IPS-15b (cell line): ENCODE results near the gene SNCG.

Experiments
- H3K27me3 ChIP-seq: one replicate; pipeline ENCODE4 v1.6.1; 2013; ENCODE audit warnings: low read length; ENCODE audit not compliant: control insufficient read depth, insufficient read depth
- H3K36me3 ChIP-seq: one replicate; pipeline ENCODE4 v1.6.1; 2013; ENCODE audit warnings: low read length; ENCODE audit not compliant: control insufficient read depth, insufficient read depth
- H3K4me1 ChIP-seq: one replicate; pipeline ENCODE4 v1.6.1; 2013; ENCODE audit warnings: mild to moderate bottlenecking, low read length; ENCODE audit not compliant: control insufficient read depth, insufficient read depth
- H3K4me3 ChIP-seq: one replicate; pipeline ENCODE4 v1.5.1; 2013; ENCODE audit warnings: low read depth, low read length
- H3K9ac ChIP-seq: one replicate; pipeline ENCODE4 v1.6.1; 2013; ENCODE audit warnings: low read depth, mild to moderate bottlenecking, low read length
- H3K9me3 ChIP-seq: one replicate; pipeline ENCODE4 v1.6.1; 2013; ENCODE audit warnings: mild to moderate bottlenecking, low read length; ENCODE audit not compliant: control insufficient read depth, insufficient read depth

Gene SNCG

GRCh38 chr10:86964061-86964846, 5.9 kb downstream of the SNCG start:
- no peaks in the 10 kb centered on the region for H3K27me3 ChIP-seq

GRCh38 chr10:86964847-86965190, 6.4 kb downstream of the SNCG start:
- H3K4me3 ChIP-seq: no peak overlapping the region
- H3K4me1 ChIP-seq: peaks cover 14% of the 10 kb centered on the region
- H3K36me3 ChIP-seq: no peaks in the 10 kb centered on the region
- no peaks in the 10 kb centered on the region for H3K27me3 ChIP-seq
- no peaks in the 10 kb centered on the region for H3K9me3 ChIP-seq
- no peak overlapping the region for H3K9ac ChIP-seq

More at GRCh38 chr10:86964061-86964846, 5.9 kb downstream of the SNCG start:
- Histone ChIP-seq H3K36me3 (no peaks in the 10 kb centered on the region), H3K4me3 (no peak overlapping the region), H3K9ac (no peak overlapping the region), H3K4me1 (peaks cover 11% of the 10 kb centered on the region), H3K9me3 (no peaks in the 10 kb centered on the region)

GRCh38 chr10:86965986-86966654, 7.7 kb downstream of the SNCG start:
- Histone ChIP-seq H3K36me3 (no peaks in the 10 kb centered on the region), H3K4me1 (peaks cover 12% of the 10 kb centered on the region), H3K27me3 (no peaks in the 10 kb centered on the region), H3K9me3 (no peaks in the 10 kb centered on the region), H3K4me3 (no peak overlapping the region), H3K9ac (no peak overlapping the region)

GRCh38 chr10:86967481-86967941, 9.1 kb downstream of the SNCG start:
- H3K36me3 ChIP-seq: no peaks in the 10 kb centered on the region
- H3K9ac ChIP-seq: peak overlapping the region; percentile 37
- H3K27me3 ChIP-seq: peaks cover 6% of the 10 kb centered on the region
- H3K4me1 ChIP-seq: peaks cover 12% of the 10 kb centered on the region
- no peak overlapping the region for H3K4me3 ChIP-seq
- H3K9me3 ChIP-seq: no peaks in the 10 kb centered on the region

- Histone ChIP-seq H3K27me3 (peaks cover 15% of the 10 kb centered on the region), H3K4me1 (peaks cover 13% of the 10 kb centered on the region), H3K4me3 (no peak within 1 kb of the TSS), H3K9ac (peak within 1 kb of the TSS; percentile 37), H3K9me3 (no peaks in the 10 kb centered on the region), H3K36me3 (no peaks in the 10 kb centered on the region)
Observed at GRCh38 chr10:86968271-86968993, 10.0 kb downstream of the SNCG start, which contains the start of gene ADIRF. Gene ADIRF (plus strand): TSS chr10:86968482. CDS start chr10:86968545, 63 bp downstream.

- no peak overlapping the region for H3K4me3 ChIP-seq
Observed at GRCh38 chr10:86968994-86969355, 10.6 kb downstream of the SNCG start.

GRCh38 chr10:86969421-86970041, 11.1 kb downstream of the SNCG start:
- Histone ChIP-seq H3K9me3 (no peaks in the 10 kb centered on the region), H3K27me3 (peaks cover 17% of the 10 kb centered on the region), H3K4me3 (no peak overlapping the region), H3K4me1 (peaks cover 14% of the 10 kb centered on the region), H3K9ac (no peak overlapping the region), H3K36me3 (no peaks in the 10 kb centered on the region)

More at GRCh38 chr10:86968994-86969355, 10.6 kb downstream of the SNCG start:
- Histone ChIP-seq H3K9ac (no peak overlapping the region), H3K27me3 (peaks cover 15% of the 10 kb centered on the region), H3K9me3 (no peaks in the 10 kb centered on the region), H3K36me3 (no peaks in the 10 kb centered on the region), H3K4me1 (peaks cover 14% of the 10 kb centered on the region)

GRCh38 chr10:86970162-86970981, 12.0 kb downstream of the SNCG start:
- Histone ChIP-seq H3K27me3 (peaks cover 17% of the 10 kb centered on the region), H3K36me3 (no peaks in the 10 kb centered on the region), H3K9ac (peak overlapping the region; percentile 73), H3K4me1 (peaks cover 14% of the 10 kb centered on the region), H3K9me3 (no peaks in the 10 kb centered on the region), H3K4me3 (peak overlapping the region; percentile 62)

GRCh38 chr10:86970982-86971231, 12.5 kb downstream of the SNCG start:
- H3K4me3 ChIP-seq: peak overlapping the region; percentile 62
- peaks cover 17% of the 10 kb centered on the region for H3K27me3 ChIP-seq
- H3K9ac ChIP-seq: peak overlapping the region; percentile 73
- H3K9me3 ChIP-seq: no peaks in the 10 kb centered on the region
- H3K4me1 ChIP-seq: peaks cover 14% of the 10 kb centered on the region
- no peaks in the 10 kb centered on the region for H3K36me3 ChIP-seq

- peak overlapping the region; percentile 62 for H3K4me3 ChIP-seq
- H3K9ac ChIP-seq: peak overlapping the region; percentile 73
- peaks cover 12% of the 10 kb centered on the region for H3K4me1 ChIP-seq
- peaks cover 17% of the 10 kb centered on the region for H3K27me3 ChIP-seq
- no peaks in the 10 kb centered on the region for H3K36me3 ChIP-seq
- H3K9me3 ChIP-seq: no peaks in the 10 kb centered on the region
Observed at GRCh38 chr10:86971232-86971991, 13.0 kb downstream of the SNCG start.
